ENCODE measurements around the gene MGA. TPM values are rescaled to one million over a fixed set of nuclear protein-coding genes. Genes with fewer than 3 reads are reported as not detected.

The MGA gene
- total RNA-seq, 1 experiment from 2014 or later, result 35.9 TPM

- POLR2A ChIA-PET, result interaction anchor here (0.7 to 1.3 kb wide), 2 partner anchors 40 to 52 kb away, joined by 3 read pairs; partner anchors contain the start of gene MGA
Measured at GRCh38 chr15:41620536-41621199, 39.5 kb upstream of the MGA start.

GRCh38 chr15:41621200-41622193 is 38.7 kb upstream of the MGA start:
- Mint-ChIP-seq H3K9me3 (peaks cover 18% of the 10 kb centered on the region), H3K36me3 (peaks cover 8% of the 10 kb centered on the region), H3K27ac (no peak overlapping the region), H3K4me1 (peaks cover 7% of the 10 kb centered on the region), H3K27me3 (ENCODE audit: low read depth) (peaks cover 46% of the 10 kb centered on the region), H3K4me3 (peak overlapping the region; percentile 57)
- peak; percentile 85 for DNase-seq (ENCODE audit: low spot score)
- peak; percentile 78 for ATAC-seq
- ChIA-PET POLR2A (interaction anchor here (0.6 to 1.3 kb wide), 4 partner anchors 39 to 69 kb away, joined by 3 to 4 read pairs (median 3); partner anchors contain the start of gene MGA), CTCF (interaction anchor here (0.9 to 1.9 kb wide), 4 partner anchors 18 to 152 kb away, joined by 3 to 10 read pairs (median 3); partner anchors contain the start of gene MAPKBP1)
- TF ChIP-seq ELF4 (CRISPR knock-in tag; IDR thresholded peaks at IDR 0.05; ENCODE audit: low read depth) (peak; percentile 89), IRF2 (CRISPR knock-in tag; IDR thresholded peaks at IDR 0.05; ENCODE audit: borderline replicate concordance, low read depth) (peak; percentile 75; the same call in 1 of the 2 replicates), CREB1 (CRISPR knock-in tag; IDR thresholded peaks at IDR 0.05) (peak; percentile 96), ATF1 (CRISPR knock-in tag; IDR thresholded peaks at IDR 0.05) (no peak; the same call in none of the 2 replicates), KAT7 (CRISPR knock-in tag; IDR thresholded peaks at IDR 0.05; ENCODE audit: borderline replicate concordance) (peak; percentile 80; the same call in 1 of the 2 replicates), CDX4 (CRISPR knock-in tag; IDR thresholded peaks at IDR 0.05; ENCODE audit: borderline replicate concordance) (no peak), AR (CRISPR knock-in tag; IDR thresholded peaks at IDR 0.05) (no peak), ZNF219 (CRISPR knock-in tag; IDR thresholded peaks at IDR 0.05; ENCODE audit: borderline replicate concordance) (peak; percentile 93), OVOL2 (CRISPR knock-in tag; IDR thresholded peaks at IDR 0.05; ENCODE audit: borderline replicate concordance) (no peak), MAX (CRISPR knock-in tag; IDR thresholded peaks at IDR 0.05) (peak; percentile 99), CBFB (CRISPR knock-in tag; IDR thresholded peaks at IDR 0.05; ENCODE audit: low read depth) (peak; percentile 96), USF1 (CRISPR knock-in tag; IDR thresholded peaks at IDR 0.05) (peak; percentile 98)

More at GRCh38 chr15:41620536-41621199, 39.5 kb upstream of the MGA start:
- H3K9me3 Mint-ChIP-seq, result peaks cover 18% of the 10 kb centered on the region
- CTCF ChIA-PET, result interaction anchor here (1.0 to 3.5 kb wide), 4 partner anchors 17 to 153 kb away, joined by 3 to 18 read pairs (median 6); partner anchors contain the start of gene MAPKBP1
- H3K36me3 Mint-ChIP-seq, result peaks cover 8% of the 10 kb centered on the region
- DNase-seq (ENCODE audit: low spot score), result no peak
- no peak for TF ChIP-seq NFATC4 (CRISPR knock-in tag; IDR thresholded peaks at IDR 0.05)
- no peak for TF ChIP-seq PRRX2 (CRISPR knock-in tag; IDR thresholded peaks at IDR 0.05)
- TF ChIP-seq E2F5 (CRISPR knock-in tag; IDR thresholded peaks at IDR 0.05), result no peak
- TF ChIP-seq ZSCAN18 (CRISPR knock-in tag; IDR thresholded peaks at IDR 0.05), result no peak
- 0 out of 2 replicates have a peak, but pooled peaks have one; percentile 8 for TF ChIP-seq ZNF512 (CRISPR knock-in tag; IDR thresholded peaks at IDR 0.05; ENCODE audit: borderline replicate concordance)
- H3K27ac Mint-ChIP-seq, result peak overlapping the region; percentile 22
- H3K4me3 Mint-ChIP-seq, result peak overlapping the region; percentile 57
- H3K4me1 Mint-ChIP-seq, result peaks cover 7% of the 10 kb centered on the region
- ATAC-seq, result peak; percentile 48
- H3K27me3 Mint-ChIP-seq (ENCODE audit: low read depth), result peaks cover 46% of the 10 kb centered on the region

All from WTC11 (cell line).